ENCODE results near the gene CTNS.

Gene CTNS

DNA sequence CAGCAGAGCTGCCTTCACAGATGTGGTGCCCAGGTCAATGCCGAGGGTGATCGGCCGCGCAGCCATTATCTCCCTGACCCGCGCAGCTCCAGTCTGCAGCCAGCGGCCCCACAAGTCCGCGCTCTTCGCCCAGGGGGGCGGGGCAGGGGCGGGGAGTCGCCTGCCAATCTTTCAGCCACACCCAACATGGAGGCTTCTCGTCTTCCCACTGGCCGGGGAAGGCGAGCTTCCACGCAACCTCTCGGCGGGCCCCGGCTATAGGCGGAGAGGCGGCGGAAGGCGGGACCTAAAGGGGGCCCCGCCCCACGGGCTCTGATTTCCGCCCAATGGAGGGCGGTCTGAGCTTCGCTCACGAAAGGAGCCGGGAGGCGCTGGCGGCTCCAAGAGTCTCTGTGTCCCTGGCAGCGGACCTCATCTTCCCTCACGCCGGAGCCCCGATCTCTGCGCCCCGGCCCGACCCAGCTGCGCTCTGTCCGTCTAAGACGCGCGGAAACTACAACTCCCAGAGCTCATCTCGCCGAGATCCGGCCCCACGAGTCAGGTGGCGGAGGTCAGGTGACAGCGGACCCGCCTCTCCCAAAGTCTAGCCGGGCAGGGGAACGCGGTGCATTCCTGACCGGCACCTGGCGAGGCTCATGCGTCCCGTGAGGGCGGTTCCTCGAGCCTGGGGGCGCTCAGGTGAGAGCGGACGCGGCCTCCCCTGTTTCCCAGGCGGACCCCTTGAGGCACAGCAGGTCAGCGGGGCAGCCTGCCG, at the start of gene CTNS, which contains the start of gene SHPK:
Gene CTNS, plus strand, starts transcription at position 607 of the 754 bp plus-strand sequence. CDS start 3,447 bp downstream, outside the sequence.
Gene SHPK, minus strand, starts transcription at position 97 of the 754 bp plus-strand sequence. Its CDS starts 31 bp downstream, at position 66.
- peak; percentile 83 to 93 for DNase-seq

DNA sequence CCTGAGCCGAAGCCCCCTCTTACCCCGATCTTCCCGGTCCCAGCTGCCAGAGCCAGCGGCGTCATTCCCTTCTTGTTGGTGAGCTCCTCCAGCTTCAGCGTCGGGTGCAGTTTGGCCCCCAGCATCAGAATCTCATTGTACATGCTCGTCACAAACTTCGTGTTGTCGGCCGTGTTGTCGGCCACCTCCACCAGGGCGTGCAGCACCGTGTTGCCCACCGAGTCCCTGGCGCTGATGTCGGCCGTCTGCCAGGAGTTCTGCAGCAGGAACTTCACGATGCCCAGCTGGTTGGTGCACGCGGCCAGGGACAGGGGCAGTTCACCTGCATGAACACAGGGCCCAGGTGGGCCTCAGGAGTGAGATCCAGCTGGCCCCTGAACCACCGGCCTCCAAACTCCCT, 46.8 kb upstream of the CTNS start:
- DNase-seq = no peak

DNA sequence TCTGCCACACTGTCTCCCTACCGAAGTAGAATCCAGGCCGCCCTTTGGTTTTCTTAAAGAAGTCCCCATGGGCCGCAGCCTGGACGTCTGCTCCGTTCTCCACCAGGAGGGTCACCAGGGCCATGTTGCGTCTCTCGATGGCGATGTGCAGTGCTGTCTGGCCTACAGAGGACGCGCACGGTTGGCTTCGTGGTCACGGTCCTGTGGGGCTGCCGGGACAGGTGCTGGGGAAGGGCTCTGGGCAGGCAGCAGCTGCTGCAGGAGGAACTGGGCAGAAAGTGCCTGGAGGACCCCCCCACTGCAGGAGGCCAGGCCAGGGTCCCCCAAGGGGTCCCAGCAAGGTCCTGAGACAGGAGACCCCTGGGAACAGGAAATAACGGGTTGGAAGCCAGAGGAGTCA, 46.3 kb upstream of the CTNS start:
- DNase-seq = no peak

DNA sequence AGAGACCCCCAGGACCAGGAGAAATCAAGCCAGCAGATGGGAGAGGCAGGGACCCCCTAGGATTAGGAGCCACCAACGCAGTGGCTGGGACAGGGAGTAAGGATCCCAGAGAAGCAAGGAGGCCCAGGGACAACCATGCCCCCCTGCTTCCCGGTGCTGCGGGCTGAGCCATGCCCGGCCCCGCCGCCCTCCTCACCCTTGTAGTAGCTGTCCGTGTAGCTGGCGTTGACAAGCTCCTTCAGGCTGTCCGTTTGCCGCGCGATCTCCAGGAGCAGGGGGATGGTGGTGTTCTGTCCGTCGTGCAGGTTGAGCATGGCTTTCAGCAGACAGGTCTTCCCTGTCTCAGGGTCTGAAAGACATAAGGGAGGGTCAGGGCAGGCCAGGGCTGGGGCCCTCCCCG, 45.8 kb upstream of the CTNS start:
- DNase-seq = no peak

- no peak for DNase-seq
These were observed 44.2 kb upstream of the CTNS start for GRCh38 chr17:3592216-3592860.

- no peak for DNase-seq
These were observed 43.2 kb upstream of the CTNS start for GRCh38 chr17:3593384-3593783.

GRCh38 chr17:3594051-3594800, 42.3 kb upstream of the CTNS start:
- DNase-seq = no peak

- DNase-seq = no peak
These were observed 41.6 kb upstream of the CTNS start for GRCh38 chr17:3594976-3595375.

- DNase-seq = no peak
These were observed 39.6 kb upstream of the CTNS start for GRCh38 chr17:3596804-3597464.

- no peak for DNase-seq
These were observed 38.5 kb upstream of the CTNS start for GRCh38 chr17:3598078-3598477.

- no peak for DNase-seq
These were observed 35.9 kb upstream of the CTNS start for GRCh38 chr17:3600529-3601205.

- DNase-seq = no peak
These were observed 34.1 kb upstream of the CTNS start for GRCh38 chr17:3602499-3602898.

GRCh38 chr17:3603119-3603869, 33.3 kb upstream of the CTNS start:
- DNase-seq = no peak

DNA sequence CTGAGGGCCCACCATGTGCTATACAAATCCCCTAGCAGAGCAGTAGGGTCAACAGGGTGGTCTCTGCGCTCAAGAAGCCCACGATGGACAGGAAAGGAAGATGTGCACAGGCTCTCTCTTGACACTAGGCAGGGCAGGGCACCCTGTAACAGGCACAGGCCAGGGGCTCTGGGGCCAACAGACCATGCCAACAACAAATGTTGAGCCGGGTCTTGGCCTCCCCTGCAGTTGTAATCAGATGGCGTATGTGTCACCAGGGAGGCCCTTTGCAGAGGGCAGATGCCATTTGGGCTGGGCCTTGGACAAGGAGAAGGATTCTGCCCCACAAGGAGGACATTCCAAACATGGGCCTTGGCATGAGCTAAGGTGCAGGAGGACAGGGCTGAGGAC, 32.7 kb upstream of the CTNS start:
- no peak for DNase-seq

GRCh38 chr17:3609689-3610088, 26.9 kb upstream of the CTNS start:
- DNase-seq = no peak

DNA sequence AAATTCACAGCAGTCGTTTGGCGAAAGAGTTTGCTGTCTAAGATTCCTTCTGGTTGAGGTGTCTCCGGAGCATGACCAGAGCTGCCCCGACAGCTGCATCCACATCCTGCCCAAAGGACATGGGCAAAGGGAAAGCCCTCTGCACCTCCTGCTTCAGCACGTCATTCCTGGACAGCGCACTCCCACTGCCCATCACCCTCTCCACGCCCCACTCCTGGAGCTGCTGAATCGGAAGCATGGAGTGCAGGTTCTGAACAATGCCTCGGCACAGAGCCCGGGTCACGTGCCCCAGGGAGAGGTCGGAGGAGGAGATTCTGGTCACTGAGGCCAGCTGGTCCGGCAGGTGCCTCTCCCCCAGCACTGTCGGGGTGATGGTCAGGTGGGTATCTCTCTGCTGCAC, 26.0 kb upstream of the CTNS start:
- DNase-seq = no peak

DNA sequence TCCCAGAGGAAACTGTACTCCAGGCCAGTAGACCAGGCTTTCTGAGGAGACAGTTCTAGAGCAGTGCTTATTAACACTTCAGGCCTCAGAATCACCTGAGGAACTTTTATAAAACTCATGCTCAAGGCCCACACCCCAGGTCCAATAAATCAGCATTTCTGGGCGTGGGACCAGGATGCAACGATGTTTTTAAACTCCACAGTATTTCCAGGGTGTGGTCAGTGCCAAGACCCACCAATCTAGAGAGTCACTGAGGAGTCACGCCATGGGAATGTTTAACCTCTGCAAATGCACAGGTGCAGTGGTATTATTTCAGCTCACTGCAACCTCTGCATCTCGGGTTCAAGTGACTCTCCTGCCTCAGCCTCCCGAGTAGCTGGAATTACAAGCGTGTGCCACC, 23.4 kb upstream of the CTNS start:
- no peak for DNase-seq

- no peak for DNase-seq
These were observed 21.2 kb upstream of the CTNS start for GRCh38 chr17:3615160-3615870.

DNA sequence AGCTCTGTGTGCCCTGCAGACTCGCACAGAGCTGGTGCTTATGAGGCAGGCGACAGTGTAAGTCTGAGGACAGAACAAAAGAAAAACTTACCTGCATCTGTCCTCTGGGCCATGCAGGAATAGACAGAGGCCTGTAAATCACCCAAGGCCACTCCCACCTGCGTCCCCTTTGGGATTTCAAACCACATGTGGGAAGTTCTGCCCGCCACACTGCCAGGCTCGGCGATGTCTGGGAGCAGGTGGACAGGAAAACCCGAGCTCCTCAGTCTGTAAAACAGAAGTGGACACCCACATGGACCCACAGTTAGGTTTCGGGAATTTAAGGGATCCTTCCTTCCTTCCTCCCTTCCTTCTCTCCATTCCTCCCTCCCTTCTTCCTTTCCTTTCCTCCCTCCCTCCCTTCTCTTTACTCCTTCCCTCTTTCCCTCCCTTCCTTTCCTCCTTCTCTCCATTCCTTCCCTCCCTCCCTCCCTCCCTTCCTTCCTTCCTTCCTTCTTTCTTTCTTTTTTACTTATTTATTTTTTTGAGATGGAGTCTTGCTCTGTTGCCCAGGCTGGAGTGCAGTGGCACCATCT, 15.3 kb upstream of the CTNS start:
- DNase-seq = no peak

GRCh38 chr17:3622977-3623594, 13.5 kb upstream of the CTNS start:
- no peak for DNase-seq

Measured in NCI-H2081 (cell line).